ENCODE data around the gene PPP1R12A.

- no peak for TF ChIP-seq EP300 (IDR thresholded peaks at IDR 0.05; ENCODE audit: low read depth)
- no peak for TF ChIP-seq CTCF (IDR thresholded peaks at IDR 0.05)
Observed at GRCh38 chr12:79732638-79733037, 202.3 kb downstream of the PPP1R12A start.

All from transverse colon (tissue), 3 donors.